Pericardium fibroblast (primary cell): ENCODE results near the gene KPNA5. TPM values are rescaled to one million over a fixed set of nuclear protein-coding genes. Genes with fewer than 3 reads are reported as not detected.

Source experiments
- total RNA-seq: library from RNA; depleted of rRNA; stranded (reverse); fragments of >200 nt; gene quantifications from 2 replicates; pipeline ENCODE4 v1.2.3, GENCODE V29; 2015

The KPNA5 gene
- total RNA-seq: 3.2 and 3.4 TPM in 2 replicates

GRCh38 chr6:116680880-116681672 lies at the start of gene KPNA5:
KPNA5 (plus strand) TSS chr6:116681211; CDS start chr6:116681335, 124 bp downstream.

DNA sequence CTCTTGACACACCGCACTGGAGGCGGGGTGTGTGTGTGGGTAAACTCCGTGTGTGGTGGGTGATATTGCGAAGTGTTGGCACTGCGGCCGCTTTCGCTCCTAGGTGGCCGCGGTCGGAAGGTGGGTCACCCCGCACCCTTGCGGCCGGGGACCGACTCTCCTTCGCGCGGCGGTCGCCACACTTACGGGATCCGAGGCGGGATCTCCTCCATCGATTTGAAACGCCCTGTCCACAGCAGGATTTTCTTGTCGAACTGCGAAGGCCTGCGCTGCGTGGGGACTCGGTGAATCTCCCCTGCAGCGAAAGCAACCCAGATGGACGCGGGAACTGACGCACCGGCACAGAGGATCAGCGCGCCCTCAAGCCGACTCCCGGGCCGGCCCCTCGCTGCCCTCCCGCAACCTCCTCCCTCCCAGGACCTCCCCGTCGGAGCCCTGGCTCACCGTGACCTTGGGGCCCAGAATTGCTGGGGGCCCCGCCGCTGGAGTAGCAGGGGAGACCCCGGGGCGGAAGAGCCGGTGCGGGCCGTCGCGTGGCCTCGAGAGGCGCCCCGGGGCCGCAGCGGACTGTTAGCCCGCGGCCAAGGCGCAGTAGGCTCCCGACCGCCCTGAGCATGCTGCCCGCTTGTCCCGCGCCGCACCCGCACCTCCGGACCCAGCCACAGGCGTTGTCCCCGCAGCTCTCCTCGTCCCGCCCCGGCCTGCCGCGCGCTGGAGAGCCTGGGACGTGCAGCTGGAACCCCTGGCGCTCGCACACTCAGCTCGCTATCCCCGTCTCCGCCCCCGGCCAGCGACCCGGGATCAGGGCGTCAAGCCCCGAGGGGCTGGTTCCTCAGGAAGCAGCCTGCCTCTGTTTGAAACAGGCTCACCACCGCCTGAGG lies 84.2 kb downstream of the KPNA5 start, which contains the start of gene FAM162B:
FAM162B (minus strand) TSS at position 759 of the 881 bp plus-strand sequence; CDS start at position 616, 143 bp downstream.

Other genes with a start within 250 kb of the KPNA5 start
- gene CALHM6, start 219.8 kb upstream of the KPNA5 start, total RNA-seq: 0.68 and 1.8 TPM in 2 replicates
- 1.4 and 4.2 TPM in 2 replicates for gene CALHM5, start 169.6 kb upstream of the KPNA5 start, total RNA-seq
- gene TRAPPC3L, start 135.5 kb upstream of the KPNA5 start, total RNA-seq: 0.47 TPM in 1 of 2 replicates, not detected in the other
- not detected in 2 replicates for gene CALHM4, start 127.5 kb upstream of the KPNA5 start, total RNA-seq
- 28.8 and 33.4 TPM in 2 replicates for gene RWDD1, start 109.7 kb upstream of the KPNA5 start, total RNA-seq
- 1.1 TPM in 1 of 2 replicates, not detected in the other for gene RSPH4A, start 64.7 kb upstream of the KPNA5 start, total RNA-seq
- 7.6 and 7.7 TPM in 2 replicates for gene ZUP1, start 12.4 kb upstream of the KPNA5 start, total RNA-seq
- 0.23 and 1.2 TPM in 2 replicates for gene FAM162B, start 84.5 kb downstream of the KPNA5 start, total RNA-seq
- not detected in 2 replicates for gene GPRC6A, start 147.9 kb downstream of the KPNA5 start, total RNA-seq
- gene RFX6, start 196.0 kb downstream of the KPNA5 start, total RNA-seq: not detected in 2 replicates